ENCODE results near the gene JAK2.

DNA sequence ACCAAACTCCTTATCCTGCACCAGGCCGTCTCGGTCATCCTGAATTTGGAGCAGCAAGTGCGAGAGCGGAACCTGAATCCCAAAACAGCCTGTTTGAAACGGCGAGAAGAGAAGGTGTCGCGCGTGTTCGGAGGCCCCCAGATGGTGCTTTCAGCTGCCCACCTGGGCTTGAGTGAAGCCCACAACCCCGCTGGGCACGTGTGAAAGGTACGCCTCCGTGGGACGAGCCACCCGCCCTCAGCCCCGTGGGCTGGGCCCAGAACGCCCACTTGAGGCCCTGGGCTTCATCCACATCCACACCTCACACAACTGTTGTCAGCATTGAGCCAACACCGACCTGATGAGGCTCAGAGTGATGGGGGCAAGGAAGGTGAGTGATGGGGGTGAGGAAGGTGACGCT, 127.6 kb downstream of the JAK2 start:
- TF ChIP-seq, protein P1, sequence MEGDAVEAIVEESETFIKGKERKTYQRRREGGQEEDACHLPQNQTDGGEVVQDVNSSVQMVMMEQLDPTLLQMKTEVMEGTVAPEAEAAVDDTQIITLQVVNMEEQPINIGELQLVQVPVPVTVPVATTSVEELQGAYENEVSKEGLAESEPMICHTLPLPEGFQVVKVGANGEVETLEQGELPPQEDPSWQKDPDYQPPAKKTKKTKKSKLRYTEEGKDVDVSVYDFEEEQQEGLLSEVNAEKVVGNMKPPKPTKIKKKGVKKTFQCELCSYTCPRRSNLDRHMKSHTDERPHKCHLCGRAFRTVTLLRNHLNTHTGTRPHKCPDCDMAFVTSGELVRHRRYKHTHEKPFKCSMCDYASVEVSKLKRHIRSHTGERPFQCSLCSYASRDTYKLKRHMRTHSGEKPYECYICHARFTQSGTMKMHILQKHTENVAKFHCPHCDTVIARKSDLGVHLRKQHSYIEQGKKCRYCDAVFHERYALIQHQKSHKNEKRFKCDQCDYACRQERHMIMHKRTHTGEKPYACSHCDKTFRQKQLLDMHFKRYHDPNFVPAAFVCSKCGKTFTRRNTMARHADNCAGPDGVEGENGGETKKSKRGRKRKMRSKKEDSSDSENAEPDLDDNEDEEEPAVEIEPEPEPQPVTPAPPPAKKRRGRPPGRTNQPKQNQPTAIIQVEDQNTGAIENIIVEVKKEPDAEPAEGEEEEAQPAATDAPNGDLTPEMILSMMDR (conservative IDR thresholded peaks at IDR 0.05 in 1 of 2, IDR thresholded peaks at IDR 0.05 in 1 of 2; ENCODE audit: extremely low read depth in 1 of 2, insufficient read depth in 1 of 2, low read depth in 1 of 2, low read length in 2 of 2), result no peak
- no peak for TF ChIP-seq EZH2 (IDR thresholded peaks at IDR 0.05; ENCODE audit: borderline replicate concordance, low read length)

All from mammary epithelial cell (primary cell).